PC-3 (cell line): ENCODE results near the gene ROR1. TPM values are rescaled to one million over a fixed set of nuclear protein-coding genes. Genes with fewer than 3 reads are reported as not detected.

Experiments
- ATAC-seq: fragments of 200-7000 bp; cut with Tn5 transposase; 2 replicates; pipeline ENCODE4 v1.9.1; 2020; ENCODE audit warnings: mild to moderate bottlenecking, moderate library complexity
- BruUV-seq: library from RNA; stranded (reverse); fragments of 400-500 nt; replicated peaks from 2 replicates; lab custom pipeline; 2021; lab: Mats Ljungman, UMichigan
- CTCF ChIA-PET: fragments of 300-600 bp; sonication (Branson Sonifier 250); formaldehyde crosslinking; loops from one replicate; lab custom pipeline; 2022; ENCODE audit warnings: antibody characterized with exemption; lab: Charles Lee
- POLR2A ChIA-PET: fragments of 300-600 bp; sonication (Branson Sonifier 250); formaldehyde crosslinking; loops from one replicate; lab custom pipeline; 2022; ENCODE audit warnings: antibody characterized with exemption; ENCODE audit not compliant: unreplicated experiment; lab: Charles Lee
- DNase-seq: peaks from one replicate; pipeline ENCODE4 v3.0.0-alpha.2; 2015
- H2AFZ ChIP-seq: fragments of 300-600 bp; sonication (generic); 2 replicates; pipeline ENCODE4 v1.6.0; 2016; ENCODE audit warnings: antibody characterized with exemption, low read length
- H3F3A ChIP-seq: fragments of 300-600 bp; sonication (generic); one replicate; pipeline ENCODE4 v1.6.0; 2017; ENCODE audit warnings: antibody characterized with exemption, low read length, control low read depth, mild to moderate bottlenecking; ENCODE audit not compliant: unreplicated experiment
- H3K27ac ChIP-seq: fragments of 300-600 bp; sonication (generic); 2 replicates; pipeline ENCODE4 v1.5.1; 2016; ENCODE audit warnings: mild to moderate bottlenecking, low read length
- H3K27me3 ChIP-seq: fragments of 300-600 bp; sonication (generic); 2 replicates; pipeline ENCODE4 v1.6.1; 2016; ENCODE audit warnings: low read length, mixed read lengths
- H3K36me3 ChIP-seq: fragments of 300-600 bp; sonication (generic); 2 replicates; pipeline ENCODE4 v1.6.1; 2016; ENCODE audit warnings: low read depth, mixed run types, low read length, mixed read lengths
- H3K4me1 ChIP-seq: fragments of 300-600 bp; sonication (generic); 2 replicates; pipeline ENCODE4 v1.5.1; 2016; ENCODE audit warnings: low read length; ENCODE audit not compliant: insufficient read depth
- H3K4me2 ChIP-seq: fragments of 300-600 bp; sonication (generic); 2 replicates; pipeline ENCODE4 v1.6.0; 2016; ENCODE audit warnings: low read length
- H3K4me3 ChIP-seq: fragments of 300-600 bp; sonication (generic); 2 replicates; pipeline ENCODE4 v1.5.1; 2016; ENCODE audit warnings: mild to moderate bottlenecking, low read length, mixed read lengths
- H3K79me2 ChIP-seq: fragments of 300-600 bp; sonication (generic); 2 replicates; pipeline ENCODE4 v1.6.1; 2017; ENCODE audit warnings: low read length, mixed read lengths
- H3K9ac ChIP-seq: fragments of 300-600 bp; sonication (generic); 2 replicates; pipeline ENCODE4 v1.6.0; 2016; ENCODE audit warnings: mild to moderate bottlenecking, low read length
- H3K9me2 ChIP-seq: fragments of 300-600 bp; sonication (generic); replicated peaks from 2 replicates; pipeline ENCODE4 v1.6.1; 2016; ENCODE audit warnings: mixed run types, low read length, mixed read lengths
- H3K9me3 ChIP-seq: fragments of 300-600 bp; sonication (generic); 2 replicates; pipeline ENCODE4 v1.6.1; 2016; ENCODE audit warnings: low read length, mixed read lengths
- H4K20me1 ChIP-seq: fragments of 300-600 bp; sonication (generic); 2 replicates; pipeline ENCODE4 v1.6.1; 2016; ENCODE audit warnings: low read length, mixed read lengths
- CTCF ChIP-seq: fragments of 300-600 bp; sonication (generic); conservative IDR thresholded peaks from 2 replicates; pipeline ENCODE4 v1.5.1; 2017; ENCODE audit warnings: antibody characterized with exemption, low read depth, mild to moderate bottlenecking, low read length
- EZH2 ChIP-seq: fragments of 300-600 bp; sonication (generic); IDR thresholded peaks from one replicate; pipeline ENCODE4 v1.6.1; 2017; ENCODE audit warnings: antibody characterized with exemption, mild to moderate bottlenecking, low read length; ENCODE audit not compliant: unreplicated experiment
- EZH2phosphoT487 ChIP-seq: fragments of 300-600 bp; sonication (generic); IDR thresholded peaks from 2 replicates; pipeline ENCODE4 v1.6.1; 2018; ENCODE audit warnings: mild to moderate bottlenecking, antibody characterized with exemption, low read length, borderline replicate concordance
- intact Hi-C: fragments of 100-400 bp; cut with micrococcal nuclease; formaldehyde crosslinking; loops from 2 replicates; pipeline ENCODE4 v1.9.0; 2023
- total RNA-seq: library from RNA; depleted of rRNA; stranded (reverse); fragments of >200 nt; gene quantifications from 2 replicates; pipeline ENCODE4 v1.2.3, GENCODE V29; 2014

Gene ROR1
- total RNA-seq, 1 experiment from 2014 or later: 16.5 TPM

- Histone ChIP-seq H3K9ac (no peak overlapping the region), H3K27me3 (no peaks in the 10 kb centered on the region), H3K79me2 (no peaks in the 10 kb centered on the region), H3K4me1 (peaks cover 9% of the 10 kb centered on the region), H3K9me3 (no peaks in the 10 kb centered on the region), H2AFZ (no peak overlapping the region), H3K4me2 (no peak overlapping the region), H3K36me3 (no peaks in the 10 kb centered on the region), H4K20me1 (no peaks in the 10 kb centered on the region), H3K4me3 (no peak overlapping the region), H3K9me2 (no peaks in the 10 kb centered on the region), H3F3A (no peaks in the 10 kb centered on the region), H3K27ac (no peak overlapping the region)
- DNase-seq (no peak), ATAC-seq (no peak)
- no TSS peak for BruUV-seq
- intact Hi-C loops: no loop called here
- ChIA-PET POLR2A (no interaction called here), CTCF (no interaction called here)
- TF ChIP-seq EZH2 (no peak), EZH2phosphoT487 (no peak), CTCF (no peak)
These were observed 132.4 kb downstream of the ROR1 start for GRCh38 chr1:63906047-63906704.

GRCh38 chr1:63907051-63907450 is 133.2 kb downstream of the ROR1 start:
- H3K4me2 ChIP-seq: no peak overlapping the region
- no peaks in the 10 kb centered on the region for H3K36me3 ChIP-seq
- H3K9me2 ChIP-seq: no peaks in the 10 kb centered on the region
- DNase-seq (no peak), ATAC-seq (no peak)
- H3K4me3 ChIP-seq: no peak overlapping the region
- H3K27me3 ChIP-seq: no peaks in the 10 kb centered on the region
- intact Hi-C loops: no loop called here
- H3K9me3 ChIP-seq: no peaks in the 10 kb centered on the region
- TF ChIP-seq CTCF (no peak), EZH2 (no peak), EZH2phosphoT487 (no peak)
- H3K4me1 ChIP-seq: peaks cover 9% of the 10 kb centered on the region
- no peaks in the 10 kb centered on the region for H3K79me2 ChIP-seq
- CTCF ChIA-PET: no interaction called here
- POLR2A ChIA-PET: no interaction called here
- H3K9ac ChIP-seq: no peak overlapping the region
- no peaks in the 10 kb centered on the region for H3F3A ChIP-seq
- no peaks in the 10 kb centered on the region for H4K20me1 ChIP-seq
- H2AFZ ChIP-seq: no peak overlapping the region
- BruUV-seq: no TSS peak
- H3K27ac ChIP-seq: no peak overlapping the region

DNA sequence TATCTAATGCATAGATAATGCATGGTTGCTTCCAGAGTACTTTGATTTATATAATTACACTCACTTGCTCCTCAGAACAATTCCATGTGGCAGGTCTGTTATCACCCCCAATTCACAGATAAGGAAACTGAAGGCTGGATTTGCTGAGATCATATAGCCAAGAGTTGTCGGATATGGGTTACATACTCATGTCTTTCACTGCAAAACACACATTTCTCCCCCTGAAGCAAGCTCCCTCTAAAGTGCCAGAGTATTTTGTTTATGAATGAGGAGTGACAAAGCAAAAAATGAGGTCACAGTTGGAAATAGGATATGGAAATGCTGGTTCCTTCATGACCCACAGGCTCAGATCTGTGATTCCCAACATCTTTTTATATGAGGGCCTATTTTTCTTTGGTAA is 134.2 kb downstream of the ROR1 start:
- CTCF ChIA-PET: no interaction called here
- ATAC-seq: no peak
- intact Hi-C loops: no loop called here

More for the DNA sequence above, 134.2 kb downstream of the ROR1 start:
- H2AFZ ChIP-seq: no peak overlapping the region
- no peaks in the 10 kb centered on the region for H3K36me3 ChIP-seq
- H3K4me2 ChIP-seq: no peak overlapping the region
- no peaks in the 10 kb centered on the region for H3K9me3 ChIP-seq
- POLR2A ChIA-PET: no interaction called here
- no peak overlapping the region for H3K27ac ChIP-seq
- H3F3A ChIP-seq: no peaks in the 10 kb centered on the region
- DNase-seq: no peak
- H3K9ac ChIP-seq: no peak overlapping the region
- no peaks in the 10 kb centered on the region for H3K27me3 ChIP-seq
- no peak overlapping the region for H3K4me3 ChIP-seq
- no peaks in the 10 kb centered on the region for H4K20me1 ChIP-seq
- H3K4me1 ChIP-seq: peaks cover 1% of the 10 kb centered on the region; the same call in 1 of the 2 replicates
- no peaks in the 10 kb centered on the region for H3K79me2 ChIP-seq
- TF ChIP-seq CTCF (no peak), EZH2phosphoT487 (no peak), EZH2 (no peak)
- BruUV-seq: no TSS peak
- H3K9me2 ChIP-seq: no peaks in the 10 kb centered on the region
